Stimulated activated CD4-positive, alpha-beta T cell treated with anti-CD3 and anti-CD28 coated beads, TNF-alpha, amount 100 ng/mL, for 24 hours (primary cell): ENCODE results near the gene CTBP2.

Experiments
- DNase-seq, 3 experiments: peaks; one replicate each; pipeline ENCODE4 v3.0.0-alpha.2; 2020; ENCODE audit warnings: low read depth in 3 of 3

CTBP2 gene

DNA sequence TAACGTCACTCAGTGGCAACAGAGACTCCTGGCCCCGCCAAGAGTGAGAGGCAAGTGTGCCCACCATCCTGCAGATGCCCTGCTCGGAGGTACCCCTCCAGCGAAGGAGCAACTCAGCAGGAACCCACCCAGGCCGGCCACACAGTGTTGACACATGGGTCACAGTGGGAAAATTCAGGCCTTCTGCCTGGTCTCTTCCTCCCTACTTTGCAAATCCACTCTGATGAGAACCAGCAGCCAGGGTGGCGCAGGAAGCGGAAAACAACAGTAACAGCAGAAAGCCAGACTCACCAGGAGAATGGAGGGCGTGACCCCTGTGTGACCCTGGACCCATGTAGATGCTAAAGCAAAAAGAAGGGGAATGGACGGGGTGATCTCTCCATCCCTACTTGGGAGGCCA, 53.8 kb downstream of the CTBP2 start:
- DNase-seq = no peak

DNA sequence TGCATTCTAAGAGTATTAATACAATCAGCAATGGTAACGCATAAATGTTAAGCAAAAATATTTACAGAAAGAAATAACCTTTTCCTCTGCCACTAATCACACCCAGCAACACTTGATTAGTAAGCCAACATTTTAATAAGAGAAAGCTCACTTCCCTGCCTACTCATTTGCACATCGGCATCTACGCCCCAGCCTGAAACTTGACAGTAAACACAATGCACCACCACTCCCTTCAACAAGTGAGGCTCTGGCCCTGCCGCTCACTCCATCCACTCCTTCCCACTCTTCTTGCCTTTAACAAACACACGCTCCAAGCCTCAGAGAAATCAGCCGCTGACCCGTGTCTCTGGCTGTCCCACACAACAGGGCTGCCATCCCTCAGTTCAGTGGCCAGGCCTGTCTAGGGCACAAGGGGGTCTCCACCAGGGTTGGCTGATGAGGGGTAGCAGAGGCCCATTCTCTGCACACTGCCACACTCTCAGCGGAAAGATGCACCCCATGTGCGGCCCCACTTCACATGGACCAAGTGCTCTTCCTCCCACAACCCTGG, 54.6 kb downstream of the CTBP2 start:
- no peak for DNase-seq

DNA sequence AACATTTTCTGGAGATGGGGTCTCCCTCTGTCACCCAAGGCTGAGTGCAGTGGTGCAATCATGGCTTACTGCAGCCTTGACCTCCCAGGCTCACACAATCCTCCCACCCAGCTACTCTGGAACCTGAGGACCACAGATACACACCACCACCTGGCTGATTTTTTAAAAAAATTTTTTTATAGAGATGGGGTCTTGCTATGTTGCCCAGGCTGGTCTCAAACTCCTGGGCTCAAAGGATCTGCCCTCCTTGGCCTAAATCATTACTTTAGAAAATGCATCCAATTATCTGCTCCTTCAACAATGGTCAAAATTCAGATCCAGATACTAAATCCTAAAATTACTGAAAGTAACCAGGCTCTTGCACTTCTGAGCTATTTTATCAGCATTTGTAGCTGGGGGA, 55.2 kb downstream of the CTBP2 start:
- no peak for DNase-seq

DNA sequence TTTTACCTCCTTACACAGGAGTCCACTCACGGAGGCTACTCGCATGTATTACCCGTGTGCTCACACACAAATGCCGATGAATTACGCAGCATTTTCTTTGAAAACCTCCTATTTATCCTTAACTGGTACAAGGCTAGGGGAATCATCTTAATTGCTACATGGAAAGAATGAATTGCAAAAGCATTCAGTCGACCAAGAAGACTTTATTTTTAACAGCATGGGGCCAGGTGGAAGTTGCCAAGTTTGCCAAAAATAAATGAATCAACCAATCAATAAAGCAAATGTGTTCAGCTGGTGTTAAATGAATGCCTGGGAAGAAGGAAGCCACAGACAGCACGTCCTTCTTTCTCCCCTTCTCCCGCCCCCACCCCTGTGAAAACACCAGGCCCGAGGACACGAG, 55.8 kb downstream of the CTBP2 start:
- no peak for DNase-seq

DNA sequence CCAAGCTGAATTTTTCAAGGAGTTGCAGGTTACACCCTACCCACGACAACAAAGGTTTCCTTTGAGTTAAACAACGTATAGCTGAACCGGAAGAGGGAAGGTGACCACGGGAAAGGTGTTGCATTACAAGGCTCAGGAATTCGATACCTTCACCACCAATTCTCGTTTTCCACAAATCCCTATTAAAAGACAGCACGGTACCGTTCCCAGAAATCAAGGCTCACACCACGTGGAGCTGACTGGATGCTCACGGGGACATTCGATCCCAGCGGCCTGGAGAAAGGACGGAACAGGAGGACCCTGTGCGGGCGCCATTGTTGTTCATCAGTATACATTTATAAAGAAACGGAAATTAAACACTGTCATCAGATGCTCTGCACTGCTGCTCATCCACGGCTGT, 56.4 kb downstream of the CTBP2 start:
- no peak for DNase-seq

DNA sequence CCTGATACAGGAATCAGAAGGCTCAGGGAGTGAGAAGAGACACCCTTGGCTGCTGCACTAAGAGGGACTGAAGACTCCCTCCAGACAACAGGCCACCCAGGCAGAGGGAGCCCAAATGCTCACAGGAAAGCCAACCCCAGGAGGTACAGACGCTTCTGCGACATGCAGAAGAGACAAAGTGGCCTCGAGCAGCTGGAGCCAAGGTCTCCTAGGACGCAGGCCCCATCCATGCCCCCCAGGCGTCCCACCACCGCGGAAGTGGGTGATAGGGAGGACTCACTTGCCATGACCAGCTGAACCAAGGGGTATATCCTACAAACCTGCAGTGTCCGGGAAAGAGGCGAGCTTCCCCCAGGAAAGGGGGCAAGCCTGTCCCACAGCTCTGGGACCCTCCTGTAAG, 56.9 kb downstream of the CTBP2 start:
- DNase-seq = no peak

DNA sequence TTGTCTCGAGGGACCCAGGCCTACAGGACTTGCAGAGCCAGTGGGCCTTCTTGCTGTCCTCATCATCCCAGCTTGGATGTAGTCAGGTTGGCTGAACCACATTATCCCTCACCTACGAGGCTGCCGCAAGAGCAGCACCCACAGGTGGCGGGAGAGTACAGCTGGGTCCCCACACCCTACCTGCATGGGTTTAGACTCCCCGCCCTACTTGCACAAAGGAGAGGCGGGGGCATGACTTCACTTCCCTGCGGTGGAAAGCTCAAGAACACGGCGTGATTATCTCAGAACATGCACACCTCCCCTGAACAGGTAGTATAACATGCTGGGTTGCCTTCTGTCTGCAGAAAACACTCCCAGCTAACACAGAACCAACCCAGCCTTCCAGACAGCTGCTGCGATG, 57.5 kb downstream of the CTBP2 start:
- no peak for DNase-seq

DNA sequence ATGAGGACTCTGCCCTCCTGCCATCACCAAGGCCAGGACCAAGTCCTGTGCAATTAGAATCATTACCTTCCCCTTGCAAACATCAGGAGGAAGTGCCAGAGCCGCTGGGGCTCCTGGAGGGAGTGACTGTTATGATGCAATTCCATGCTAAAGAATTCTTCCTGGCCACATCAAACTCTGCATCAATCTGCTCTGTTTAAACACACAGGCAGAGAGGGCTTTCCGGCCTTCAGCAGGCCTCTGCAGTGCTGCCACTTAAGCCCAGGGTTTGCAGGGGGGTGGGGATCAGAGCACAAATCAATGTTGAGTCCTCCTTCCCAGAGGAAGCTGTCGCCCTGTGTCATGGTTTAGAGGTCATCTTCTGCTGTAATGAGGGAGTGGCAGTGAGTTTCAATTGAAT, 58.1 kb downstream of the CTBP2 start:
- no peak for DNase-seq

DNA sequence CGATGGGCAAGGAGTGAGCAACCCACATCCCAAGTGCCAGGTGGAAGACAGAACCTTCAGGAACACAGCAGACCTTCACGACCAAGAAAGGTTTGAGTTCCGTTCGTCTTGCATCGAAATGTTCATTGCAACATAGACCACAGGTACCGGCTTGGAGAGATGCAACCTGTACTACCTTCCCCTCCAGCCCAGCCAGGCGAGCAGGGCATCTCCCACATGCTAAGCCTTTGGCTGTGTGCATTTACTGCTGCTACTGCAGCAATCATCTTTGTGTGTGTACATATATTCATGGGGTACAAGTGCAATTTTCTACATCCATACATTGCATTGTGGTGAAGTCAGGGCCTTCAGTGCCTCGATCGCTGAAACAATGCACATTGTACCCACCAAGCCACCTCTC, 58.8 kb downstream of the CTBP2 start:
- no peak for DNase-seq

DNA sequence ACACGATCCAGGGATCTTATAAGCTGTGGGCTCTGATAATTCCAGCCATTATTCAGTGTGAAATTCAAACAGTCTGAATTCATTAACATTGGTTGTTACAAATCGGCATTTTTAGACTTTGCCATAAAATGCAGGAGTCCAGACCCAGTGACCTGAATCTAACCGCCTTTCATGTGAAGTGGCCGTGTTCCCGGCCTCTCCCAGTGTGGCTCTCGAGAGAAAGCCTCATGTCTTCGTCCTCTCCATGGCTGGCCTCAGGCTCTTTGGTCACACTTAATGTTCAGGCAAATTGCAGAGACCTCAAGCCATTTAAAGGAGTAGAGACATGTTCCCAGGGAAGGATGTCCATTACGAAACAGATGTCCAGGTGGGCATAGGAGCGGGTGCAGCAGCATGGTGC, 59.3 kb downstream of the CTBP2 start:
- no peak for DNase-seq

DNA sequence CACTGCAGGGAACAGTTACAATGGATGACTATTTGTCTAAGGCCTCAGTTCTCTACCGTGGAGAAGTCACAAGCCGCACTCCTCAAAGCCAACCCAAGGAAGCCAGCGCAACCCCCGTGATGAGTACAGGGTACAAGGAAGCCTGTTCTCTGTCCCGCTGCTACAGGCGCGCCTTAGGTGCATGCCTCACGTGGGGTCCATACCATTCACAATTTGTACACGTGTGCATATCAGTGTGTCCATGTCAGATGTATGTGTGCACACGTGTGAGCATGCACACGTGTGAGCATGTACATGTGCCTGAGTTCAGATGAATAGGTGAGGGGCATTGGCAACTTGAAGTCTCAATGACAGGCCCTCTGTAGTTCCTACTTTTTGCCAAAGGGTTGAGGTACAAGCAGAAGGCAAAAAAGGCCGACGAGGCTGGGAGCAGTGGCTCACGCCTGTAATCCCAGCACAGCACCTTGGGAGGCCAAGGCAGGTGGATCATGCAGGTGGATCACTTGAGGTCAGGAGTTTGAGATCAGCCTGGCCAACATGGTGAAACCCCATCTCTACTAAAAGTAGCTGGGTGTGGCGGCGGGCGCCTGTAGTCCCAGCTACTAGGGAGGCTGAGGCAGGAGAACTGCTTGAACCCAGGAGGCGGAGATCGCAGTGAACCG, 62.8 kb downstream of the CTBP2 start:
- DNase-seq = no peak

DNA sequence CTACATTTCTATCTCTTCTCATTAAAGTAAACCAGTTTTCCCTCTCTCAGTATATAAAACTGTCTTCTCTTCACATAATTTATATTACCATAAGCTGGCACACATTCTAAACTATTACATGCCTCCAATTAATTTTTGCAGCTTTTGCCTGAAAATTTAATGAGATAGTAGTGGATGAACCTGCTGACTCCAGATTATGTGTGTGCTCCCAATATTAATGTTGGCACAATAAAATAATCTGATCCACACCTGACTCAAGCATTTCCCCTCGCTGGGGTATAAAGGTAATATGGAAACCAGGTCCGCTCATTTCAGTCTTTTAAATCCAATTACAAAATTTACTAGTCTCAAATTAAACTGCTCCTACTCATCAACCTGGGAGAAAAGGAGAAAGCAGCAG, 63.4 kb downstream of the CTBP2 start:
- no peak for DNase-seq

DNA sequence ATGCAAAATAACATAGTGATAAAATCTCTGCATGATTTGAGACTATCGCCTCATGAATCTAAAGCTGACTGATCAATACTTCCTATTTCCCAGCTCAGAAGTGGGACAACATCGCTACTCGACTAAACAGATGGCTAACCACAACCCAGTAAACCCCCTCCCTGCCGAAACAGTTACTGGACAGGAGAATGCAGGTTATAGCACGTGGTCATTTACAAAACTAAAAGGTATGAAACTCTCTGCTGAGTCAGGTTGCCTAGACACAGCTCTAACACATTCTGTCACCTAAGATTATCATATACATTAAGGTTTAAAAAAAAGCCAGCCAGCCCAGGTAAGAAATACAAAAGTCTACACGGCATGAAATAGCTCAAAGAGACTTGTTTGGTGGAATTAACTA, 64.0 kb downstream of the CTBP2 start:
- DNase-seq = no peak

DNA sequence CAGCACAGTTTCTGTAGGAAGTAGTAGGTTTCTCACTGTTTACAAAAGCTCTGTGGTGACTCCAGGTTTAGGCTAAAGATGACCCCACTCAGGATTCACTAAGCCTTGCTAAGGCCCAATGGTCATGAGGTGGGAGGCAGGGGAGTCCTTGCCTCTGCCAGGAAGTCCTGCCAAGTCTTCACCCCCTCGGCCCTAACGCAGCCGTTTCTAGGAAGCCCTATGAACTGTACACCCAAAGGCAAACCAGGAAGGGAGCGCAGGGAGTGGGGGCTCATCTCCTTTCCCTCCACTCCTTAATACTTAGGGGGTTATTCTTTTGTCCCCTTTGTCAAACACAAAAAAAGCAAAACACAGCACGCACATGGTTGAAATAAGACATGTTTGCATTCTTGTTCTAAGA, 64.6 kb downstream of the CTBP2 start:
- no peak for DNase-seq

DNA sequence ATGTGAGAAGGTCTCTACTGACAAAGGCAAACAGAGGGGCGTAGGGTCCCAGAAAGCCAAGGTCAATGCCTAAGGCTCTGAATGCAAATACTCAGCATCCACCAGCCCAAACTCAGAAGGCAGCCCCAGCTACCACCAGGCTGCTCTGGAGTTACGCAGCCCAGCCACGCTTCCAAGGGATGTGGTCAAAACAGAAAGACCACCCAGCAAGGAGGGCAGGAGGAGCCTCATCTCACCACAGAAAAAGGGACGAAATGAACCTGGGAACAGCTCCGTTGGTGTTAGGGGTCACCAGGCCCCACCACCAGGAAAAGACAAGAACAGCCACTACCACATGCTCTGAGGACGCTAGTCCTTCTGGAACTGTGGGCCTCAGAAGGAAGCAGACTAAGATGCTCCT, 65.1 kb downstream of the CTBP2 start:
- no peak for DNase-seq

DNA sequence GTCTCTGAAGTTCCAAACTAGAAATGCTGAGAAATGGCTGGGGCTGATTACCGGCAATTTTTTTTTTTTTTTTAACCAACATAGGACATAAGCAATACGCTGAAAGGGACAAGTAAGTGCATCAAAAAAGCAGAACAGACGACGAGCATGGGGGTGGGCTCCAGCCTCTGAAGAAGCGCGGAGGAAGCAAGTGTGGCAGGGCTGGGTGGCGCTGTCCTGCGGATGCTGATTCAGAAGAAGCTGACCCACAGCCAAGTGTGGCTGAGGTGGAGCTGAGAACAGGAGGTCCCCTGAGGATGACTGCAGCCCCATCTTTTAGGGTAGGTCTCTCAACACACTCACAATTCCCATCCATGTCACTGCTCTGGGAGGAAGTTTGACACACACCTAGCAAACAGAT, 65.6 kb downstream of the CTBP2 start:
- DNase-seq = no peak

DNA sequence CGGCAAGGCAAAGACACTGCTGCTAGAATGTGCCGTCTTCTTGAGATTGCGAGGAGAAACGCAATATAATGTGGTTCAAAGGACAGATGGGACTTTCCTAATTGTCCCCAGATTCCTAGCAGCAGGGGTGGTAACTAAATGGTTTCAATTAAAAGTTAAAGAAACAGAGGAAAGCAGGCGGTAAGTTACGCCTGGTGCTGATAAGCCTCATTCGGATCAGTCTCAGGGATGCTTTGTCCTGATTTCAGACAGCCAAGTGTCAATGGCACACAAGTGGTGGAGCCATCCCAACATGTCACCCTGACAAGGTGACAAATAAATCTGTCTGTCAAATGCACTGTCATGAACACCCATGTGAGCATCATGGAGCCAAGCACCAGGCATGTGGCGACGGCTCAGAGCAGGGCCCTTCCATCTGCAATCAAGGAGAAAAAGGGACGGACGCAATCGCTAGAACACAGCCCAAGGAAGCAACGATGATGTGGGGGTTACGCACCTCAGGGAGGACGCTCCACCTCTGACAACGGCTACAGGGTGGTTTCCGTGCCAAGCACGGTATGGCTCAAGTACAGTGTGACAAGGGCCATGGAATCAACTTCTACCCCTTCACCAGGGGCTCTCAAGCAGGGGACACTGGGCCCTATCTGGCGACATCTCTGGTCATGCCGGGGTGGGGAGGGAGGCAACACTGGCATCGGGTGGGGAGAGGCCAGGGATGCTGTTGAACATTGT, 66.2 kb downstream of the CTBP2 start:
- no peak for DNase-seq

DNA sequence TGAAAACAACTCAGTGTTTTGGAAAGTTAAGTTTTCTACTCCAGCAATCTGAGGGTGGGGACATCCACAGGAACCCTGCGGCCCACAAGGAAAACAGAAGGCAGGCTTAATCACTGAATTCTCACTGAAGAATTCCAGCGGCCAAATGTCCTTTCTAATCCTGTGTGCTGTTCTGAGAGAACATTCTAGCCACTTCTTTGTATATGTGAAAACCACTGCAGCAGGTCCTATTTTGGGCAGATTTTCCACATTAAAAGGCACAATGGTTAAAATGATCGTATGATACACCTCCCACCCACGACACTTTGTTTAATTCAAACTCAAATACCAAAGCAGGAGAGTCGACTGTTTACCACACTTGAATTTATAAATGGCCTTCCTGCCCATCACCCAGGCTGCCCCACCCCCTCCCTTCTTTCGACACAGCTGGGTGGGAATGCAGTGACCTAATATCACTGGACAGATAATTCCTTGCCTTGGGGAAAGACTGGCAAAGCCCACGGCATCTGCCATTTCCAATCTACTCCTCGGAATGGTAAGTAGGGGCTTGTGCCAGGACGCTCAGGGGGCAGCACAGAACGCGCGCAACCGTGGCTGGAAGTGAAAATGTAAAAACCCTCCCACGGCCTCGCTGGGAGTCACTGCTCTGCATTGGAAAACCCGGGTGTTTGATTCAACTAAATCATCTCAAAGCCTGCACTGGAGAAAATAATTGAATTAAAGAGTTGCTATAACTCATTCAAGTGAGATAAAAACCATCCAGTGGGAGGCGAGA, 67.0 kb downstream of the CTBP2 start:
- no peak for DNase-seq

DNA sequence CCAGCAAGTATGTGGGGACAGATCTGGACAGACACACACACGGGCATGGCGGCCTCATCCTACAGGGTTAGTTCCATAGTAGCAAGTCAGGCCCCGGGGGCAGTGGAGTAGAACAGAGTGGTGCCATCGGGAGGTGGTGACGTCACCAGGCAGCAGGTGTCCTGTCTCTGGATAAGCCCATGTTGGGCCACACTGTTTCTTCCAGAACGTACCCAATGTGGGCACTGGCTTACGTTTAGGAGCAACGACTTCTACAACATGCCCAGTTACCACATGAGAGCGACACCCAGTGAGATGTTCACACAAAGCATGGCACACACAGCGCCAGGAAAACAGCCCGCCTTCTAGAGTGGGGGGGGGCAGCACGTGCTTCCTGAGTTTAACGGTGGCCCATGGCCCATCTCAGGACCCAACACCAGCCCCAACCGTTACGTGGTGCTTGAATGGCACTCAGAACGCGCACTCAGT, 67.8 kb downstream of the CTBP2 start:
- DNase-seq = no peak

DNA sequence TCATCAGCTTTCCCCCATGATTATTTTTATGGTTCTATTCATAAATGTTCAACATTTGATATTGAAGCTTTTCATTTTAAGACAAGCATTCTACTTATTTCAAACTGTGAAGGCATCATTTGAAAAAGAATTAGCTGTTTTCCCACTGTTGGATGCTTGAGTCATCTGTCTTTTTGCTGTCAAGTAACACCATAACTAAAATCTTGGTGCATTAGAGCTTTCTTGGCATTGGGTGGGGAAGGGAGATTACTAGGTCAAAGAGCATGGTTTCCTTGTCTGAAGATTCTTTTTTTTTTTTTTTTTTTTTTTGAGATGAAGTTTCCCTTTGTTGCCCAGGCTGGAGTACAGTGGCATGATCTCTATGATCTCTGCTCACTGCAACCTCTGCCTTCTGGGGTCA, 68.5 kb downstream of the CTBP2 start:
- no peak for DNase-seq

DNA sequence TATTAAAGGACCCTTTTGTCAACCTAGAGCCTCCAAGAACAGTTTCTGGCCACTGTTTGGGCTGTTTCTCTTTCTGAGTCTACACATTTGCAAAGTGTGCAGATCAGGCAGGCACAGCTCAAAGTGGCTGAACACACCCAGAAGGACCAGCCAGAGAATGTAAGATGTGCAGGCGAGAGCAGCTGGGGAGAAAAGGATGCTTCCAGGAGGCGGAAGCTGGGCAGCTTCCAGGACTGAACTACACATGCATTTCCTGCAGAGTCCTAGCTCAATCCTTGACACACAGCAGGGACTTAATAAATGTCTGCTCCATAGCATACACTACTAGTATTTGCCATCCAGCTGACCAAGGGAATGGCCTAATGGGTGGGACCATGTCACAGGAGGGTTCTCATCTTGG, 70.9 kb downstream of the CTBP2 start:
- DNase-seq = no peak

DNA sequence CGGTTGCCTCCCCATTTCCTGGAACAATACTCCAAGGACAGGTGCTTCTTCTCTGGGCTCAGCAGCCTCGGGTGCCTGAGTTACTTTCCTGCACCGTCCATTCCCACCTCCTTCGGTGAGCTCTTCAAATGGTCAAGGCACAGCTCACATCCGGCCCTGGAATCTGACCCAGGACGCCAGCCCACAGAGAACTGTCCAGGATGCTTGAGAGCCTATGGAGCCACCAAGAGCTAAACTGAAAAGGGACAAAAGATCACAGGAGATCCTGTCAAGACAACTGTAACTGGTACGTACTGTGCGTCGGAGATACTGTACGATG, 72.5 kb downstream of the CTBP2 start:
- no peak for DNase-seq
